Measurements from ENCODE around the gene TMEM174.

Gene TMEM174

GRCh38 chr5:73137563-73138530 is 35.1 kb upstream of the TMEM174 start:
- no peak overlapping the region for H3K27ac ChIP-seq (ENCODE audit: low read length)
- H3K27me3 ChIP-seq (ENCODE audit: control insufficient read depth, insufficient read depth, low read length): no peaks in the 10 kb centered on the region
- H3K9ac ChIP-seq (ENCODE audit: low read length): no peak overlapping the region
- no peak overlapping the region for H3K4me3 ChIP-seq (ENCODE audit: low read length)
- H3K36me3 ChIP-seq (ENCODE audit: control insufficient read depth, low read depth, low read length): no peaks in the 10 kb centered on the region
- H3K4me1 ChIP-seq (ENCODE audit: control insufficient read depth, low read depth, low read length): peaks cover 10% of the 10 kb centered on the region
- H3K9me3 ChIP-seq (ENCODE audit: control insufficient read depth, low read depth, low read length): no peaks in the 10 kb centered on the region

- Histone ChIP-seq H3K27me3 (ENCODE audit: control insufficient read depth, insufficient read depth, low read length) (no peaks in the 10 kb centered on the region), H3K27ac (ENCODE audit: low read length) (no peak overlapping the region), H3K9me3 (ENCODE audit: control insufficient read depth, low read depth, low read length) (no peaks in the 10 kb centered on the region), H3K4me1 (ENCODE audit: control insufficient read depth, low read depth, low read length) (peaks cover 10% of the 10 kb centered on the region), H3K4me3 (ENCODE audit: low read length) (no peak overlapping the region), H3K9ac (ENCODE audit: low read length) (no peak overlapping the region), H3K36me3 (ENCODE audit: control insufficient read depth, low read depth, low read length) (no peaks in the 10 kb centered on the region)
These were observed 33.5 kb upstream of the TMEM174 start for GRCh38 chr5:73139485-73139884.

- H3K4me1 ChIP-seq (ENCODE audit: control insufficient read depth, low read depth, low read length): peaks cover 8% of the 10 kb centered on the region
- H3K9ac ChIP-seq (ENCODE audit: low read length): no peak overlapping the region
- no peaks in the 10 kb centered on the region for H3K36me3 ChIP-seq (ENCODE audit: control insufficient read depth, low read depth, low read length)
- H3K4me3 ChIP-seq (ENCODE audit: low read length): no peak overlapping the region
- no peaks in the 10 kb centered on the region for H3K27me3 ChIP-seq (ENCODE audit: control insufficient read depth, insufficient read depth, low read length)
- H3K9me3 ChIP-seq (ENCODE audit: control insufficient read depth, low read depth, low read length): no peaks in the 10 kb centered on the region
- H3K27ac ChIP-seq (ENCODE audit: low read length): no peak overlapping the region
These were observed 32.2 kb upstream of the TMEM174 start for GRCh38 chr5:73140801-73141200.

- H3K27ac ChIP-seq (ENCODE audit: low read length): no peak overlapping the region
- H3K9me3 ChIP-seq (ENCODE audit: control insufficient read depth, low read depth, low read length): no peaks in the 10 kb centered on the region
- H3K9ac ChIP-seq (ENCODE audit: low read length): no peak overlapping the region
- no peak overlapping the region for H3K4me3 ChIP-seq (ENCODE audit: low read length)
- H3K36me3 ChIP-seq (ENCODE audit: control insufficient read depth, low read depth, low read length): no peaks in the 10 kb centered on the region
- H3K4me1 ChIP-seq (ENCODE audit: control insufficient read depth, low read depth, low read length): no peaks in the 10 kb centered on the region
- no peaks in the 10 kb centered on the region for H3K27me3 ChIP-seq (ENCODE audit: control insufficient read depth, insufficient read depth, low read length)
These were observed 31.0 kb upstream of the TMEM174 start for GRCh38 chr5:73142035-73142434.

- Histone ChIP-seq H3K36me3 (ENCODE audit: control insufficient read depth, low read depth, low read length) (no peaks in the 10 kb centered on the region), H3K27me3 (ENCODE audit: control insufficient read depth, insufficient read depth, low read length) (no peaks in the 10 kb centered on the region), H3K9ac (ENCODE audit: low read length) (no peak overlapping the region), H3K27ac (ENCODE audit: low read length) (no peak overlapping the region), H3K4me1 (ENCODE audit: control insufficient read depth, low read depth, low read length) (no peaks in the 10 kb centered on the region), H3K9me3 (ENCODE audit: control insufficient read depth, low read depth, low read length) (no peaks in the 10 kb centered on the region), H3K4me3 (ENCODE audit: low read length) (no peak overlapping the region)
These were observed 29.3 kb upstream of the TMEM174 start for GRCh38 chr5:73143716-73144115.

GRCh38 chr5:73149540-73149939 is 23.5 kb upstream of the TMEM174 start:
- no peak overlapping the region for H3K4me3 ChIP-seq (ENCODE audit: low read length)
- no peak overlapping the region for H3K27ac ChIP-seq (ENCODE audit: low read length)
- H3K9me3 ChIP-seq (ENCODE audit: control insufficient read depth, low read depth, low read length): no peaks in the 10 kb centered on the region
- no peaks in the 10 kb centered on the region for H3K27me3 ChIP-seq (ENCODE audit: control insufficient read depth, insufficient read depth, low read length)
- no peak overlapping the region for H3K9ac ChIP-seq (ENCODE audit: low read length)
- H3K4me1 ChIP-seq (ENCODE audit: control insufficient read depth, low read depth, low read length): no peaks in the 10 kb centered on the region
- no peaks in the 10 kb centered on the region for H3K36me3 ChIP-seq (ENCODE audit: control insufficient read depth, low read depth, low read length)

GRCh38 chr5:73150876-73151275 is 22.1 kb upstream of the TMEM174 start:
- Histone ChIP-seq H3K4me1 (ENCODE audit: control insufficient read depth, low read depth, low read length) (peaks cover 3% of the 10 kb centered on the region), H3K9ac (ENCODE audit: low read length) (no peak overlapping the region), H3K36me3 (ENCODE audit: control insufficient read depth, low read depth, low read length) (no peaks in the 10 kb centered on the region), H3K27ac (ENCODE audit: low read length) (no peak overlapping the region), H3K27me3 (ENCODE audit: control insufficient read depth, insufficient read depth, low read length) (no peaks in the 10 kb centered on the region), H3K4me3 (ENCODE audit: low read length) (no peak overlapping the region), H3K9me3 (ENCODE audit: control insufficient read depth, low read depth, low read length) (no peaks in the 10 kb centered on the region)

GRCh38 chr5:73151766-73152410 is 21.1 kb upstream of the TMEM174 start:
- Histone ChIP-seq H3K4me1 (ENCODE audit: control insufficient read depth, low read depth, low read length) (peaks cover 3% of the 10 kb centered on the region), H3K27ac (ENCODE audit: low read length) (no peak overlapping the region), H3K36me3 (ENCODE audit: control insufficient read depth, low read depth, low read length) (no peaks in the 10 kb centered on the region), H3K27me3 (ENCODE audit: control insufficient read depth, insufficient read depth, low read length) (no peaks in the 10 kb centered on the region), H3K9ac (ENCODE audit: low read length) (no peak overlapping the region), H3K4me3 (ENCODE audit: low read length) (no peak overlapping the region), H3K9me3 (ENCODE audit: control insufficient read depth, low read depth, low read length) (no peaks in the 10 kb centered on the region)

GRCh38 chr5:73152411-73153388 is 20.3 kb upstream of the TMEM174 start:
- H3K4me1 ChIP-seq (ENCODE audit: control insufficient read depth, low read depth, low read length): peaks cover 3% of the 10 kb centered on the region
- no peak overlapping the region for H3K27ac ChIP-seq (ENCODE audit: low read length)
- H3K36me3 ChIP-seq (ENCODE audit: control insufficient read depth, low read depth, low read length): no peaks in the 10 kb centered on the region
- H3K4me3 ChIP-seq (ENCODE audit: low read length): no peak overlapping the region
- no peak overlapping the region for H3K9ac ChIP-seq (ENCODE audit: low read length)
- H3K27me3 ChIP-seq (ENCODE audit: control insufficient read depth, insufficient read depth, low read length): no peaks in the 10 kb centered on the region
- H3K9me3 ChIP-seq (ENCODE audit: control insufficient read depth, low read depth, low read length): no peaks in the 10 kb centered on the region

- Histone ChIP-seq H3K9ac (ENCODE audit: low read length) (no peak overlapping the region), H3K27ac (ENCODE audit: low read length) (no peak overlapping the region), H3K36me3 (ENCODE audit: control insufficient read depth, low read depth, low read length) (no peaks in the 10 kb centered on the region), H3K4me3 (ENCODE audit: low read length) (no peak overlapping the region), H3K9me3 (ENCODE audit: control insufficient read depth, low read depth, low read length) (no peaks in the 10 kb centered on the region), H3K4me1 (ENCODE audit: control insufficient read depth, low read depth, low read length) (peaks cover 3% of the 10 kb centered on the region), H3K27me3 (ENCODE audit: control insufficient read depth, insufficient read depth, low read length) (no peaks in the 10 kb centered on the region)
These were observed 19.5 kb upstream of the TMEM174 start for GRCh38 chr5:73153513-73153912.
